ENCODE data around the gene CNTN4.

GRCh38 chr3:2094941-2095340 is 3.7 kb upstream of the CNTN4 start:
- TF ChIP-seq HMGXB4 (CRISPR knock-in tag; IDR thresholded peaks at IDR 0.05), result no peak
- TF ChIP-seq ETV6 (CRISPR knock-in tag; IDR thresholded peaks at IDR 0.05), result no peak
